NAMALWA (cell line): Measurements from ENCODE around the gene EML2.
"Not testable (repeated sequence)": the region's sequence is repeated elsewhere in the genome, so short reads cannot be mapped to it uniquely, and the experiment has no call there.

ENCODE experiments used
- DNase-seq: peaks from one replicate; pipeline ENCODE4 v3.0.0-alpha.2; 2015; ENCODE audit warnings: low spot score

Gene EML2

GRCh38 chr19:45638930-45639729, at the start of gene EML2:
EML2 (minus strand) TSS chr19:45639397; CDS start chr19:45639376, 21 bp downstream.
- peak; percentile 67 for DNase-seq

GRCh38 chr19:45687599-45687998, 48.4 kb upstream of the EML2 start:
- DNase-seq = no peak

GRCh38 chr19:45685045-45685444, 45.8 kb upstream of the EML2 start:
- DNase-seq = not testable (repeated sequence)

- no peak for DNase-seq
Observed at GRCh38 chr19:45682908-45683307, 43.7 kb upstream of the EML2 start.

GRCh38 chr19:45682117-45682516, 42.9 kb upstream of the EML2 start:
- no peak for DNase-seq

GRCh38 chr19:45681391-45682015, 42.3 kb upstream of the EML2 start:
- DNase-seq = peak; percentile 92

- DNase-seq = peak; percentile 98
Observed at GRCh38 chr19:45677351-45678230, 38.4 kb upstream of the EML2 start.

- no peak for DNase-seq
Observed at GRCh38 chr19:45676851-45677263, 37.7 kb upstream of the EML2 start.

- no peak for DNase-seq
Observed at GRCh38 chr19:45674946-45675345, 35.7 kb upstream of the EML2 start.

- DNase-seq = peak; percentile 73
Observed at GRCh38 chr19:45670670-45671453, 31.7 kb upstream of the EML2 start.

GRCh38 chr19:45668342-45668871, 29.2 kb upstream of the EML2 start:
- peak; percentile 66 for DNase-seq

- DNase-seq = peak; percentile 65
Observed at GRCh38 chr19:45667620-45668341, 28.6 kb upstream of the EML2 start, which contains the start of gene GIPR. GIPR (plus strand) TSS chr19:45668221; CDS start chr19:45669521, 1,300 bp downstream.

- DNase-seq = no peak
Observed at GRCh38 chr19:45664575-45664974, 25.4 kb upstream of the EML2 start.

GRCh38 chr19:45663800-45664199, 24.6 kb upstream of the EML2 start:
- DNase-seq = no peak

- no peak for DNase-seq
Observed at GRCh38 chr19:45660636-45661035, 21.4 kb upstream of the EML2 start.

GRCh38 chr19:45659096-45659729, 20.0 kb upstream of the EML2 start:
- DNase-seq = no peak

GRCh38 chr19:45657520-45658167, 18.4 kb upstream of the EML2 start:
- no peak for DNase-seq

GRCh38 chr19:45655073-45655472, 15.9 kb upstream of the EML2 start:
- no peak for DNase-seq

- DNase-seq = no peak
Observed at GRCh38 chr19:45653634-45654033, 14.4 kb upstream of the EML2 start.

GRCh38 chr19:45650722-45651121, 11.5 kb upstream of the EML2 start:
- no peak for DNase-seq
